NCI-H2171 (cell line): ENCODE data around the gene RCC2.
"Not testable (repeated sequence)": the region's sequence is repeated elsewhere in the genome, so short reads cannot be mapped to it uniquely, and the experiment has no call there.

ENCODE experiments used
- DNase-seq: peaks from one replicate; lab custom pipeline; 2025; lab: John Stamatoyannopoulos, UW

The RCC2 gene

DNA sequence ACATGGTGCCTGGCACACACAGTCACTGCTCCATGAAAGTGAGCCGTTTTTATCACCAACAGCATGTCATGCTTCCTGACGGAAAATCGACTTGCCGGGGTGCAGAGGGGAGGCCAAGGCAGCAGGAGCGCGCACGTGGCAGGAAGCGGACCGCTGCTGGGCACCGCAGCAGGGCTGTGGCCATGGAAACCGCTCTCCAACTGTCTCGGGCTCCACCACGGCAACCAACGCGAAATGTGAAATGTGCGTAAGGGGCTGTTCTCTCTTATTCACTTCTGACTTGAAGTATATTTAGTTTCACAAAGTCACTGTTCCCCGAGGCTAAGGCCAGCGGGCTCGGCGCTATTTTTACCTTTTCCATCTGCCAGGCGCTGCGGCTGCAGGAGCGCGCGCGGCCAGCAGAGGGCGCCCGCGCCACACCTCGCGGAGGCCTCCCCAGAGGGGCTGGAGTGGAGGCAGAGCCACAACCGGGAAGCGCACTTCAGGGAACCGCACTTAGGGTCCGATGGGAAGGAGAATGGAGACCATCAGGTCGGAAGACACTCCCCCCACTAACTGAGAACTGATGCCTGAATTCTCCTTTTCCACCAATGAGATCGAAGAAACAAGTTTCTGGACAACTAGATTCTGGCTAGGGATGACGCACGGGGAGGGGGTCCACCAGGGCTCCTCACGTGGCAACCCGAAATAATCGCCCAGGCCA is 19.7 kb downstream of the RCC2 start:
- peak; percentile 55 for DNase-seq

DNA sequence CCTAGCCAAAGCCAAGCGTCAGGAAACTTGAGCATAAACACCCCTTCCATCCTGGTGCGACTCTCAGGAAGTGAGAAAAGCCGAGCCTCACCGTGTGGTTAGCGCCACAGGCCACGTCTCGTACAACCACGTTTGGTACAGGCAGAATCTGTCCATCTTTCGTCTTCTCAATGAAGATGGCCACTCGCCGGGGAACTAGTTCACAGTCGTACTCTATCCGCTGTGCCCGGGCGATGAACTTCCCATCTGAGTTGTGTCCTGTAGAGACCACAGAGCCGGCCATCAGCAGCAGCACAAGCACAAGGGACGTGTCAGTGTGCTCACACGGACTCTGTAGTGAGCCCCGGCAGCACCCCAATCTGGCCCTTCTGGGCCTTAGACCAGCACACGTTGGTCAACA is 23.1 kb downstream of the RCC2 start:
- no peak for DNase-seq

DNA sequence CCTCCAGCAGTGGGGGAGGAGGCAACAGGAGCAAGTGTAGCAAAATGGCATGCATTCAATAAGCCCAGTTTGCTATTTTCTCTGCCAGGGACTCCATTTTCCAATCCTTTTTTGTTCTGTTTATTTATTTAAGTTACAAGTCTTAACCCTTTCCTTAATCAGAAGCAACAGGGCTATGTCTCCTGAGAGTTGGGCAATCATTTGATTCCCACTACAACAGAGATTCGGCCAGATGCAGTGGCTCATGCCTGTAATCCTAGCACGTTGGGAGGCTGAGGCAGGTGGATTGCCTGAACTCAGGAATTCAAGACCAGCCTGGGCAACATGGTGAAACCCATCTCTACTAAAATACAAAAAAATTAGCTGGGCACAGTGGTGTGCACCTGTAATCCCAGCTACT is 25.5 kb downstream of the RCC2 start:
- DNase-seq = no peak

DNA sequence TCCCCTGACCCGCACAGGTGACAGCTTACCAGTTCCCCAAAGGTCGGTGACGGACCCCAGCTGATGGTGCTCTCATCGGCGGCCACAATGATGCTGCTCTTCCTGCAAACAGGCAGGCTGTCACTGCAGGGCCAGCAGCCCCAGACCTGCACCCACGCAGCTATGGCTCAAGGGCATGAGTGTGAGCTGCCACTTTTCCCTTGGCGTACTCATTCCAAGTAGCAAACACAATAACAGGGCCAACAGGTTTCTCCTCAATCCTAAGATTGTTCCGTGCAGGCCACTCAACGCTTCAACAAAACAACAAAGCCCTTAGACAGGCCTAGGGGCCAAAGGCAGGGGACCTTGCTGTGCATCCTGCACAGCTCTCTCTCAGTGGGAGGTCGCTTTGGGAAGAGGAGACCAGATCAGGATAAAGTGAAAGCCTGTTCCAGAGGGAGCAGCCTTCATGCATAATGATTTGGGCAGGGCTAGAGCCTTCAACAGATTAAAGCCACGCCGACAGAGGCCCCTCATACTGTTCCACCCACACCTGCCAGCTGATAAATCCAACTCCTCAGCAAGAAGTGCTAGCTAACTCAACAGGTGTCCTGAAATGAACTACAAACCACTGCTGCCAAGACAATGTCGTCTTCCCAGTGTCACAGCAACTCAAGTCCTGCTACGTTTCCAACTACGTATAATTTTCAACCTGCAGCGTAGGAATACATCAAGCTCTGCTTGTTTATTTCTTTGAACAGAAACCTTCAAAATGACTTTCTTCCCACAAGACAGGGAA is 27.2 kb downstream of the RCC2 start:
- DNase-seq = no peak

DNA sequence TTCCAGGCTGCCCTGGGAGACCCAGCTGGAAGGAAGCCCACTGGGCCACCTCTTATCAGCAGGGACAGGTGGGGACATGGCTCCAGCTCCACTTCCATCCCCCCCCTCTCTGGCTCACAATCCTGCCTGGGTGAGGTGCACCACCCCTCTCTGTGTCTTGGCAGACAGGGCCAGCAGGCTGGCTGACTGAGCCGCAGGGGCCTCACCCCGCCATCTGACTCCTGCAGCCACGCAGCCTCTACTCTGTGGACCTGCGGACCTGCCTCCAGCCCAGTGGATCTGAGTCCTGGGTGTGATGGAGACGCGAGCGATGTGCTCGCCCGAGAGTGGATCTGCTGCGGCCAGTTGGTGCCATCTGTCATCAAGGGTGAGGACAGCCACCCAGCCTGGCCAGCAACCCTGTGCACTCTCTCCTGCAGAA is 30.1 kb downstream of the RCC2 start:
- no peak for DNase-seq

DNA sequence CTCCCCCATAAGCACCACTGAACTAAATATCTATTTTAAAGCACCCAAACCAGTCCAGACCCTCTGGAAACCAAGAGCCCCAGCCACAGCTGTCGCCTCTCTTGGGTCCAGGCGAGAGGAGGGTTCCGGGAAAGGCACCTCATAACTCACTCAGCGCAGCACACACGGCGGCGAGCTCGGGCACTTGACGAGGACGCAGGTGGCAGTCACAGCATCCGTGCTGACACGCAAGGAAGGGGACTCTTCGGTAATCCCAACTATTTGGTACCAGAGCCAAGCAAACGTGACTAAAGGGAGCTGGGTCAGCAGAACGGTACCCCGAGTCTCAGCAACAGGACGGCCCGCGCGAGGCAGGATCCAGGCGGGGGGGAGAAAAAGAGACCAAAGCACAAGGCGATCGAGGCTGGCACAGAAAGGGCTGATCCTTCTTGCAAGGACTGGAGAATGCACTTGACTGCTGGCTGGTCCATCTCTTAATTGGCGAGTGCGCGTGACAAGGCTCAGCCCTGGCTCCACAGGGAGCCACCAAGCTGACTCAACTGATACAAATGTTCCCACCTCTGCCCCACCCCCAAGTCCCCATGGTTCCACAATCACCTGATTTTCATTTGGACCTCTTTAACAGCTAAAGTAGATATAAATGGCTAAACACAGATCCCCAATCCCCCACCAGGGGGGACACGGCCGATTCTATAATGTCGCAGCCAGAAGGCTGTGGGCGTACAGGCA is 31.5 kb downstream of the RCC2 start:
- not testable (repeated sequence) for DNase-seq

DNA sequence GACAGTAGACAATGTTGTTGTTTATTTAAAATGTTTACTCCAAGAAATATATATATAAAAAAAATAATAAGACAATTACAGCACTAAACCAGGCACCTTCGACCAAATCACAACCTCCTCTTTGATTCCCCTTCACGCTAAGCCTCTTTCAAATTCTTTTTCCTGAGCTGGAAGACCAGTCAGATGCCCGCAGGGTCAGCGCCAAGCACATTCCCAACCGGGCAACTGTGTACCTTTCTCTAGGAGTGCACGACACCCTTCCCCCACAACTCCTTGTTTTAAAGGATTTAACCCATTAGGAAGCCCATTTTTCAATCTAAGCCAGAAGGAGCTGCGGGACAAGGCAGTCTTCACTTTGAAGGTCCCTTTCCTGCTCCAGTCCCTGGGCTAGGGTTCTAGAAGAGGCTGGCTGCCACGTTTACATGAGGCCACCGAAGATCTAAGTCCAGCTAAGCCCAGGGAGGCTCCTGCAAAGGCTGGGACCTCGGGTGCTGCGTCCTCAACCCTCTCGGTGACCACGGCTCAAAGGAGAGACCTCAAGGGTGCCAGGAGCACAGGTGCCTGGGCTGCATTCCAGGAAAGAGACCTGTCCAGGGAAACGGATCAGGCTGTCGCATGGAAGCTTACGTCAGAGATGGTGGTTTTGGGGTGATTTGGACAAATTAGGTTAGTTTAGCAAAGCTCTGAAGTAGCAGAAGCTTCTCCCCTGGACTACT is 32.6 kb downstream of the RCC2 start:
- DNase-seq = not testable (repeated sequence)

DNA sequence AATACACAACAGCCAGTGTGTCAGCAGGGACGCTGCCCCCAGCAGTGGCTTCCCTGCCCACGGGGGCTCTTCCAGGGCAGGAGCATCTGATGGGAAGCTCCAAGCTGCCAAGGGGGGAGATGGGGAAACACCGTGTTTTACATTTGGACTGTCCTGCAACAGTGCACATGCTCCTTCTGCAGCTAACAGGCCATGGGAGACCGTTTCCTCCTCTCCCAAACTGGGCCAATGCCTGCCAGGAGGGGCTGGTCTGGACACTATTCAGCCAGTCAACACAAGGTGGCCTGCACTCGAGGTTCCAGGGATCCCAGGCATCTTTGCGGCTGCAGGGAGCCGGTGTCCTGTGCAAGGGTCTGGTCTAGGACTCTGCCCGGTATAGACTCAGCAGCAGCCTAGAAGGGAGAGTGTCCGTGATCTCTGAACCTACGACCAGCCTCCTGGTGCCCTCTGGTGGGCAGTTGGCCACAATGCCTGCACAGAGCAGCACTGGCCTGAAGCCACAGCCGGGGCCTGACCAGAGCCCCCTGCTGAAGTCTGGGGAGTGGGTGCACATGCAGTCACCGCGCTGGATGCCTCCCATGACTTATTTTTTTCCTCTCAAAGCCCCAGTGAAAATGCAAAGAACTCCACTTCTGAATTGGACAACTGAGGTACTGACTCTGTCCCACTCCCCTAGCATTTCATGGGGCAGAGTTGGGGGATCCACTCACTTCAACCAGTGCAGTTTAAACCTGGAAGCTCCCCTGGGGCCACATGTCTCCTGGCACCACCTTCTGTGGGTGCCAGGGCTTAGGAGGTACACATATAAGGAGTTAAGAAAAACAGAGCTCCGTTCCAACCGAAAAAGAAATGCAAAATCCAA is 33.3 kb downstream of the RCC2 start:
- DNase-seq = peak; percentile 42

DNA sequence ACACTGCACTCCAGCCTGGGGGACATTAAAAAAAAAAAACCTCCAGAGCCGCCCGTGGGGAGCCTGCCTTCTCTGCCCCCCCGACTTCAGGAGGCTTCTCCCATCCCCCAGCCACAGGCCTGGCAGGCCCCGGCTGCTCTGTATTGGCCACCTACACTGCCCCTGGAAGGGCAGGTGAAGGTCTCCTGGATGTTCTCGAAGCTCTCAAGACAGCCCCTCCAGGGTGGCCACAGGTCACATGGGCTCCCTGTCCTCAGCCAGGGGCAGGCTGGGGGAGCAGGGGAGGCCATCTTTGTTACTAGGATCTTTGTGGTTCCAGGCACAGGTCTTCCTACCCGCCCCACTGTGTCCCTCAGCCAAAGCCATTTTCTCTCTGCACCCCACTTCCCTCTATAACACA is 34.7 kb downstream of the RCC2 start:
- DNase-seq = no peak

DNA sequence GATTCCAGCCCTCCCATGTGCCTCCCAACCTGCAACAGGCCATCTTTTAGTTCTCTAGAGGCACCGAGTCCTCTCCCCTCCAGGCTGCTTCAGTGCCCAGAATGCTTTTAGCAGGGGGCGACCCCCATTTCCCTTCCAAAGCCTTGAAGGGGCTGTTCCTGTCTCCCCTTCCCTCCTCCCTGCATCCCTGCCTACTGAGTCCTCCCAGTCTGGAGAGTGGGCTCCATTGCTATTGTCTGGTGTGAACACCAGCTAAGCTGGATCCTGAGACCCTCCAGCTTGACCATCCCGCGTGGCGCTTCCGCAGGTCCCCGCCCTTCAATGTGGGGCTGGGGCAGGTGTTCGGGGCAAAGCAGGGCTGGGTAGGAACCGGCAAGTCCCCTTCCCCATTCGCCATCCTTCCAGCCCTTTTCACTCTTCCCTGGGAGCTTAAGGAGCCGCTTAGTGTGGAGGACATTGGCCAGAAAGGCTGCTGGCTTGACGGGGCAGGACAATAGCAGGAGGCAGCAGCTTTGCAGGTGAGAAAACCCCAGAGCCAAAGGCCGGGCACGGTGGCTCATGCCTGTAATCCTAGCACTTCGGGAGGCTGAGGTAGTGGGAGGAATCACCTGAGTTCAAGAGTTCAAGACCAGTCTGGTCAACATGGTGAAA is 35.3 kb downstream of the RCC2 start:
- DNase-seq = no peak

DNA sequence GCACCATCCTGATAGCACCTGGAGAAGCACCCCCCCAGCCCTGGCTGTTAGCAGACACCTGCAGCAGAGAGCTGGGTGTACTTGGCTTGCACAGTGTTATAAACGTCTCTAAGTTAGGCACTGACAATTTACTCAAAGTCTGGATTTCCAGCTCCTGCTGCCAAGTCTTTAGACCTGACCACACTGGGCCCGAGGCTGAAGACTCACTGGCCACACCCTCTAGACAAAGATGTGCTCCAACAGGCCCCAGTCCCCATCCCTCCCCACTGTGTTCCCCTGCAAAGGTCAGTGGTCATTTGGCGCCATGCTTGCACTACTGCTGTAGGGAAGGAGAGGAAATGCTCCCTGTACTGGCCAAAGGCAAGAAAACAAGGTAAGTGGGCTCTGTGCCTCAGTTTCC is 36.4 kb downstream of the RCC2 start:
- no peak for DNase-seq

DNA sequence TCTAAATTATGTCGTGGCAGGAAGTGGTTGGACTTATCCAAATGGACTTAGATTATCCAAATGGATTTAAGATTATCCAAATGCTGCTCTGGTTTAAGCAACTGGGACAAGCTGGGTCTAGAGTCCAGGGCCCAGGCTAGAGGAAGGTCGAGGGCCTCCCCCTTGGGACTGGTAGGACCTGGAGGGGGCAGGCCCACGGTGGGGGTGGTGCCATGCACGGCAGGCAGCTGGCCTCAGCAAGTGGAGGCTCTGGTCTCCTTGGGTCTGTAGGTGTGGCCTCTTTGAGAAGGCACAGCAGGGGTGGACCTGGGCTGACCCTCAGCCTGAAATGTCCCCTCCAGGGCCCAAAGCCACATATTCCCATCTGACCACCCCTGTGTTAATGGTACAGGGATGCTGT is 37.6 kb downstream of the RCC2 start:
- no peak for DNase-seq

DNA sequence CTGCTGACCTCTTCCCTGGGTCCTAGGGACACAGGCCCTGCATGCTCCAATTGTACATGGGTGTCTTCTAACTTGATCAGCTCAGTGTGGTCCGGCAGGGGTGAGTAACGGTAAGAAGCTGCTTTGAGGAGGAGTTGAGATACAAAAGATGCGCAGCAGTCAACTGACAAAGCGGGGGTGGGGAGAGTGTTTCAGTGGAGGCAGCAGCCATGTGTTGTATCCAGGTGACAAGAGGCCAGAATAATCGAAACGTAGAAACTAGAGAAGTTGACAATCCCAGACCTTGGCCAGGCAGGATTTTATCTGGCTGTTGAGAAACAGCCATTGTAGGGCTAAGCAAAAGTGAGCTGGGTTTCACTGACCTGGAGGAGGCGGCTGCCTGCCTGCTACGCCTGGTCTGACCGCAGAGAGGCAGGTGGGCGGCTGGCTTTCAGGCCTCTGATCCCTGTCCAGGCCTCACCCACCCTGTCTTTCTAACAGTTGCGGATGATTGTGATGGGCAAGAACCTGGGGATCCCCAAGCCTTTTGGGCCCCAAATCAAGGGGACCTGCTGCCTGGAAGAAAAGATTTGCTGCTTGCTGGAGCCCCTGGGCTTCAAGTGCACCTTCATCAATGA is 38.6 kb downstream of the RCC2 start:
- DNase-seq = no peak

DNA sequence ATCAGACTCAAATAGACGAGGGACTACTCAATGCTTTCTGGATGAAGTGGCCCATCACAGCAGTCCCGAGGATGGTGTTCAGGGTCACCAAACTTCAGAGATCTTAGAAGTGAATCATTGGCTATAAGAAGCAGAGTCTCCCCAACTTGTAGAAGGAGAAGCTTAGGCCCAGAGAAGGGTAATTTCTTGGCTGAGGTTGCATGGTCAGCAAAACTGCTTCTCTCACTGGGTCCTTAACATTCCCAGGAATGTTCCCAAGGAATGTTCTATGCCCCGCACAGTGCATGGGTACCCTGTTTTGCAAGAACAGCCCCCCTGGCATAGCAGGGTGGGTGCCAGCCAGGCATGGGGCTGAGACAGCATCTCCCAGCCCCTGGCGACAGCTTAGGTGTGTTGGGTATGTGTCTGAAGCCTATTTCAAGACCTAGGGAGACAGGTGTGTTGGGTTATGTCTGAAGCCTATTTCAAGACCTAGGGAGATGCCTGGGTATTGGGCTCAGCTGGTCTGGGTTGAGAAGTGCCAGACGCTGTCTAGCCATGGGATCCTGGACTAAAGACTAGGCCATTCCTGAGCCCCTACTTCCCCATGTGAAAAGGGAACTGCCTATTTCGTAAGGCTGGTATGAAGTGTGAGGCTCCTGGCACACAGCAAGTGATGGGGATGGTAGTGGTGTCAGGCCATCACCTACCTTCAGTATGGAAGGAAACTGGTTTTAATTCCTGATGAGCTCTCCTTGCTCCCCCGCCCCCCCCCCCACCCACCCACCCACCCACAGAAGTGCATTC is 41.4 kb downstream of the RCC2 start:
- DNase-seq = no peak

DNA sequence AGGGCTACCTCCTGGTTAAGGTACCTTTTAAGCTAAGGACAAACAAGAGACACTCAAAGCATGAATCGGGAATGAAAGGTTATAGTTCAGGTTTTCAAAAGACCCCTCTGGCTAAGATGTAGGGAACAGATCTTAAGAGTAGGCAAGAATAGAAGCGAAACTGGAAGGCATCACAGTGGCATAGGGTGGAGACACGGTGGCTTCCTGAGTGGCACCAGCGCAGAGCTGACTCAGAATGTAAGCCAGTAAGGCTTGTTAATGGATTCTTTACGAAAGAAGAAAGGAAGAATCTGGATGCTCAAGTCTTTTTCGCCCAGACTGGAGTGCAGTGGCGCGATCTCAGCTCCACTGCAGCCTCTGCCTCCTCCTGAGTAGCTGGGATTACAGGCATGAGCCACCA is 46.2 kb downstream of the RCC2 start:
- no peak for DNase-seq

DNA sequence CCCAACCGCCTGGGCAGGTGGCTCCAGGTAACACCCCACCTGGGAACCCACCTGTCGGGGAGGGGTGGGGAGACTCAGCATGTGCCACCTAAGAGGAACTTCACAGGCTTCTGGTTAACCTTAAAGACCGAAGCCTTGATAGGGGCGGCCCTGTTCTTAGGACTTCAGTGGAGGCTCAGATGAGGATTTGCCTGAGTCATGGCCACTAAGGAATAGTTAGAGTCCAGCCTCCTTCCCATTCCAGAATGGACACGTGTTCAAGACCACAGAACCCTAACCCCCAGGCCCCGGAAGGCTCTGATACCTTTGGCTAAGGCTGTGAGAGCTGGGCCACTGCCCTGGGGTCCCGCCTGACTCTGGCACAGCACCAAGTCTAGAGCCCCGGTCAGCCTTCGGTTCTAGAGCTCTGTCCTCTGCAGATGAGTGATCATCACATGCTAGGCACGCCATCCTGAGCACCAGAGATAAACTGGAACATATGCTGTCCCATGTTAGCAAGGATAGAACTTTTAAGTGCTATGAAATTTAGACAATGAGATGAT is 47.2 kb downstream of the RCC2 start:
- no peak for DNase-seq

DNA sequence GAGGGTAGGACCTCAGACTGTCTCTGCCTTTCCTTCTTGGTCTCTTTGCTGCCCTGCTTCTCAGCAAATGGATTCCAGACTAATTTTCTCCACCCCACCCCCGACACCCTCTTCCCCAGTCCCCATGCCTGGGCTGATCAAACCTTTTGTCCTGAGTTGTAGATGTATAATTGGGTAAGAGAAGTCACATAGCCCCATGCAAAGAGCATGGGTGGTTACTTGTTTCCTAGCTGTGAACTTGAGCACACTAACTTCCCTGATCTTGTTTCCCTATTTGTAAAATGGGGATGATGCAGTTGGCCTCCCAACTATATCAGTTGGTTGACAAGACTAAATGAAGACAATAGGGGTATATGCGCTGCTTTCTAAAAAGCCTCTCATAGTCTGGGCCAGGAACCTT is 58.3 kb downstream of the RCC2 start:
- DNase-seq = no peak

DNA sequence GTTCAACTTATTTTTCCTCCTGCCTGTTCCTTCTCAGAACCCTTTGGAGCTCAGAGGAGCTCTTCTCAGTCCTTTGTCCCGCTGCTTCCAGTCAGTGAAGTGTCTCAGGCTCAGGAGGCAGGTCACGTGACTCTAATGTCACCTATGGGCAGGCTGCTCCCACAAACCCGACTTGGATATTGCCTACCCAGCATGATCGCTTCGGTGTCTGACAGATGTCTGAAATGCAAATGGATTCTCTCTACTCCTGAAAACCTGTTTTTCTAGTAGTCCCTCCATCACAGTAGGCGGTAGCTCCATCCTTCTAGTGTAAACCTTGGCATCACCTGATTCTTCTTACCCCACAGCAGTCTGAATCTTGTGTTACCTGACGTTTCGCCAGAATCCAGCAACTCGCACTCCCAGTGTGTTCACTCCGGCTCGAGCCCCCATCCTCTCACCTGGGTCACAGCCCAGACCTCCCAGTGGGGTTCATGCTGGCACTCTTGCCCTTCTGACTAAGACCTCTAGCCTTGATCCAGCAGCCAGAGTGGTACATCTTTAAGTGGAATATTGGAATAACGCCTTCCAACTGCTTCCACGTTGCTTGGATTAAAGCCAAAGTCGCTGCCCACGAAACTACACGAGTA is 62.0 kb downstream of the RCC2 start:
- DNase-seq = no peak

DNA sequence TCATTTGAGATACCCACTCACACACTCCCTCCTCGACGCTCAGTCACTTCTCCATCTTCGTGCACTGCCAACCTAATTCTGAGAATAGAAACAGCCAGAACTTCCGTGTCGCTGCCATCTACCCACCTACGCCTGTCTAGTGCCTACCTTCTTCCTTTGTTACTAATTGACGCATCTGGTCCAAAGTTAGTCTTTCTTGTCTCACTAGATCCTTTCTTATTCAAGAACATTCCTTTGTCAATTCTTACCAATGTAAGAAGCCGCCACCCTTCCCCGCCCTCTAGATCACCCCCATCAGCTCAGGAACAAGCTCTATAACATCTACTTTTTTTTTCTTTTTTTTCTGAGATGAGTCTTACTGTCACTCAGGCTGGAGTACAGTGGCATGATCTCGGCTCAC is 63.8 kb downstream of the RCC2 start:
- no peak for DNase-seq
